Measurements from ENCODE around the gene HMG20A. TPM values are rescaled to one million over a fixed set of nuclear protein-coding genes. Genes with fewer than 3 reads are reported as not detected.

HMG20A gene
- total and polyA plus RNA-seq, 7 donors = 9.7 to 38.3 (median 29.3) TPM

DNA sequence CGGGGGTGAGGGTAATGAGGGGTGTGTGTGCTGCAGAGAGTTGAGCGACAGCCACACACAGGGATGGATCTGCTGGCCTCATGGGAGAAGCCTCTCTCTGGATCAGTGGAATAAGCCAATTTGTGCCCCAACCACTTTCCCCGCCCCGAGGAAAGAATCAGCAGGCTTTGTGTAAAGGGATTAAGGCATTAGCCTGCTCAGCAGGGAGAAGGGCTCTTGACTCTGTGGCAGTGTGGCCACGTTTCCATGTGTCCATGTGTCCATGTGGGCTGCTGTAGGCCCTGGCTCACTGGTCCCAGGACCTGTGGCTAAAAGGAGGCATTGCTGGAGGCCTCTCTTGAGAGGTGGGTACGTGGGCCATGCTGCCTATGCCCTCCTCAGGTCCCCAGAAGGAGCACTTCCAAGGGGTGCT lies 104.7 kb downstream of the HMG20A start:
- no peak overlapping the region for H3K4me3 ChIP-seq
- no peak overlapping the region for H3K27ac ChIP-seq
- DNase-seq (peak in 1 of 2 donors; percentile 25), ATAC-seq (no peak)
- H3K4me1 ChIP-seq = peaks cover under 1% of the 10 kb centered on the region
- no peaks in the 10 kb centered on the region for H3K9me3 ChIP-seq
- intact Hi-C loops (cut with DNase I) = no loop called here
- H3K36me3 ChIP-seq (ENCODE audit: insufficient read depth in 1 of 2, low read depth in 1 of 2) = no peaks in the 10 kb centered on the region
- H3K27me3 ChIP-seq (ENCODE audit: insufficient read depth in 3 of 3, low read length in 2 of 3) = no peaks in the 10 kb centered on the region
- TF ChIP-seq, protein P1, sequence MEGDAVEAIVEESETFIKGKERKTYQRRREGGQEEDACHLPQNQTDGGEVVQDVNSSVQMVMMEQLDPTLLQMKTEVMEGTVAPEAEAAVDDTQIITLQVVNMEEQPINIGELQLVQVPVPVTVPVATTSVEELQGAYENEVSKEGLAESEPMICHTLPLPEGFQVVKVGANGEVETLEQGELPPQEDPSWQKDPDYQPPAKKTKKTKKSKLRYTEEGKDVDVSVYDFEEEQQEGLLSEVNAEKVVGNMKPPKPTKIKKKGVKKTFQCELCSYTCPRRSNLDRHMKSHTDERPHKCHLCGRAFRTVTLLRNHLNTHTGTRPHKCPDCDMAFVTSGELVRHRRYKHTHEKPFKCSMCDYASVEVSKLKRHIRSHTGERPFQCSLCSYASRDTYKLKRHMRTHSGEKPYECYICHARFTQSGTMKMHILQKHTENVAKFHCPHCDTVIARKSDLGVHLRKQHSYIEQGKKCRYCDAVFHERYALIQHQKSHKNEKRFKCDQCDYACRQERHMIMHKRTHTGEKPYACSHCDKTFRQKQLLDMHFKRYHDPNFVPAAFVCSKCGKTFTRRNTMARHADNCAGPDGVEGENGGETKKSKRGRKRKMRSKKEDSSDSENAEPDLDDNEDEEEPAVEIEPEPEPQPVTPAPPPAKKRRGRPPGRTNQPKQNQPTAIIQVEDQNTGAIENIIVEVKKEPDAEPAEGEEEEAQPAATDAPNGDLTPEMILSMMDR (IDR thresholded peaks at IDR 0.05) = no peak
- 63 to 77% (median 71%) methylated on average over 6 of the region's 6 CpGs for WGBS, 3 donors

DNA sequence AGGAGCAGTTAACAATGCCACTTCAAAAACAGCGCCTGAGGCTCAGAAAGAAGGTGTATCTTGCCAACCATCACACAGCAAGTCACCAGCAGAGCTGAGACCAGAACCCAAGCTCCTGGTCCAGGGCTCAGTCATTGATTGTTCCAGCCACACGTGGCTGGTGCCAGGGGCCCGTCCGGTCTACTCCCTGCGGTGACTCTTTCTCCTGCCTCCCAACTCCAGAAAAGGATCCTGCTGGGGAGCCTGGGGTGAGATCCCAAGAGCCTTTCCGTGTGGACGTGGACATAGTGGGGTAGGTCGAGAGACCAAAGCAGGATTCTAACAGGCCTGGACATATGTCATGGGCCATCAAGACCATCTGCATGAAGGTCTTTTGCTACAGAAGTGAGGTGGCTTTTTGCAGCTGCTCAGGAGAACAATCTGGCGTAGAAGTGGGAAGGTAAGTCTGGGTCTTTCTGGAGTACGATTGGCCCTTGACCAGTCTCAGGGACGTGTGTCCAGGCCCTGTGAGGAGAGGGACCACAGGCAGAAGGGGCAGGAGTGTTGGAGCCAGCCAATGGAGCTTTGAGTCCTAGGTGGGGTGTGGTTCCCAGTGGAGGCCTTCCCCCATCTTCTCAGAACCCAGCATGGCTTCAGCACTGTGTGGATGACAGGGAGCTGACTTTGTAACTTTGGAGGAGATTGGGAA lies 105.4 kb downstream of the HMG20A start:
- TF ChIP-seq, protein P1 (IDR thresholded peaks at IDR 0.05) = no peak
- Histone ChIP-seq H3K9me3 (no peaks in the 10 kb centered on the region), H3K27ac (no peak overlapping the region), H3K36me3 (ENCODE audit: insufficient read depth in 1 of 2, low read depth in 1 of 2) (no peaks in the 10 kb centered on the region), H3K4me3 (no peak overlapping the region), H3K27me3 (ENCODE audit: insufficient read depth in 3 of 3, low read length in 2 of 3) (no peaks in the 10 kb centered on the region), H3K4me1 (peaks cover 3% of the 10 kb centered on the region)
- ATAC-seq (no peak), DNase-seq (peak in 1 of 2 donors; percentile 23)
- intact Hi-C loops (cut with DNase I) = no loop called here
- WGBS, 3 donors = 86 to 93% (median 93%) methylated on average over 11 of the region's 11 CpGs

DNA sequence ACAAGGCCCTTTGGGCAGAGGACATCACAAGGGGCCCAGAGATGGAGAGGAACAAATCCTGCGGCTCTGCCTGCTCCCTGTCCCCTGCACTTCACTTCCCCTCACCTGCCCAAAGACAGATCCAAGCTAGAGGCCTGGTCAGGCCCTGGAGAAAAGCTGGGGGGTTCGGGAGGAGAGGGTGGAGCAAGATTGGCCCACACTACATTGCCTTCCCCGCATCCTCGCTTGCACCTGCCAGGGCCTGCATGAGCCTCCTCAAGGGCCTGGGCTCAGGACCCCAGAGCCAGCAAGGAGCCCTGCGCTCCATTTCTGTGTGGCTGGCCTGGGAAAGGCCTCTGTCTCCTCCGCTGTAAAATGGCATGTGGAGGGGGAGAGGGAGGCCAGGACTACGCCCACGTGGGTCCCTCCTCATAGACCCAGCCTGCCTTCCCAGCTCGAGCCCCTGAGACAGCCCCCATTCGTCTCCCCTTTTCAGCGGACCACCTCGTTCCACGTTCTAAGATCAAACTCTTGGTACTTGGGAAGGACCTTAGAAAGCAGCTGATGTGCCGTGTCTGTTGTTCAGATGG lies 106.0 kb downstream of the HMG20A start:
- 89 to 94% (median 90%) methylated on average over 14 of the region's 14 CpGs for WGBS, 3 donors
- intact Hi-C loops (cut with DNase I) = no loop called here
- no peak for ATAC-seq
- Histone ChIP-seq H3K27me3 (ENCODE audit: insufficient read depth in 3 of 3, low read length in 2 of 3) (no peaks in the 10 kb centered on the region), H3K4me1 (peaks cover 3% of the 10 kb centered on the region), H3K27ac (no peak overlapping the region), H3K4me3 (no peak overlapping the region), H3K36me3 (ENCODE audit: insufficient read depth in 1 of 2, low read depth in 1 of 2) (no peaks in the 10 kb centered on the region), H3K9me3 (no peaks in the 10 kb centered on the region)
- TF ChIP-seq, protein P1 (IDR thresholded peaks at IDR 0.05) = no peak
- peak in 1 of 2 donors; percentile 11 for DNase-seq

DNA sequence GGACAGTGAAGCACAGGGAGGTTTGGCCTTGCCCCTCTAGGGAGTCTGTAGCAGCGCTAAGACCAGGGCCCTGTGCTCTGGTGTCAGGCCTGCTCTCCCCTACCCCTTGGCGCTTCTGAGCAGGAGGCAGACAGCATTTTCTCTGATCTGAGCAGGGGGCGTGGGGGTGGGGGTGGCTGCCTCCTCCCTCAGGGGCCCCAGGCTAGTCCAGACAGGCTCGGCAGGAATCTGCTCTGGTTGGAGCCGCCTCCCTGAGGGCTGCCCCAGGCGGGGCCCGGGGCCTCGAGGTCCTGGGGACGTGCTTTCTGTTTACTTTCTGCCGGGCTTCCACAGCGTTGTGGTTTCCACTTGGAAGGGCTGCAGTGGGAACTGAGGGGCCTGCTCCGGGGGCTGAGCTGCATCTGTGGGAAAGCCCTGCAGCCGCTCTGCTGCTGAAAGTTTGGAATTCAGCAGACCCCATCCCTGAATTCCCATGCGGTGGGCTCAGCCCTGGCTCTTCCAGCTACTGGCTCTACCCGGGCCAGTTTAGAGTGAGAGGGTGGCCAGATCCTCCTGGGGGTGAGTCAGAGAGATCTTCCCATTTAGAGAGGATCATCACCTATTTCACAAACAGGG lies 106.6 kb downstream of the HMG20A start:
- TF ChIP-seq, protein P1 (IDR thresholded peaks at IDR 0.05) = no peak
- H3K27me3 ChIP-seq (ENCODE audit: insufficient read depth in 3 of 3, low read length in 2 of 3) = no peaks in the 10 kb centered on the region
- WGBS, 3 donors = 70 to 87% (median 71%) methylated on average over 15 of the region's 15 CpGs
- no peaks in the 10 kb centered on the region for H3K9me3 ChIP-seq
- H3K4me1 ChIP-seq = peaks cover 3% of the 10 kb centered on the region
- H3K27ac ChIP-seq = no peak overlapping the region
- no peaks in the 10 kb centered on the region for H3K36me3 ChIP-seq (ENCODE audit: insufficient read depth in 1 of 2, low read depth in 1 of 2)
- ATAC-seq (peak in 1 of 4 donors; percentile 36), DNase-seq (peak in 1 of 2 donors; percentile 35)
- no peak overlapping the region for H3K4me3 ChIP-seq
- intact Hi-C loops (cut with DNase I) = no loop called here

Data from psoas muscle (tissue), 8 donors.